A673 (cell line): ENCODE results near the gene CAPN10.

Experiments
- EZH2 ChIP-seq: fragments of 200-600 bp; sonication (generic); IDR thresholded peaks from 2 replicates; pipeline ENCODE4 v1.6.1; 2017; ENCODE audit warnings: borderline replicate concordance, low read depth, mild to moderate bottlenecking, mixed read lengths, antibody characterized with exemption, low read length; ENCODE audit not compliant: poor library complexity, severe bottlenecking
- TF ChIP-seq, protein P1 (sequence below): fragments of 300-800, 200-600 bp; sonication (generic); conservative IDR thresholded peaks from 2 replicates; pipeline ENCODE4 v1.5.1; 2017; ENCODE audit warnings: low read depth, mild to moderate bottlenecking, antibody characterized with exemption, low read length, moderate library complexity, mixed read lengths

DNA sequence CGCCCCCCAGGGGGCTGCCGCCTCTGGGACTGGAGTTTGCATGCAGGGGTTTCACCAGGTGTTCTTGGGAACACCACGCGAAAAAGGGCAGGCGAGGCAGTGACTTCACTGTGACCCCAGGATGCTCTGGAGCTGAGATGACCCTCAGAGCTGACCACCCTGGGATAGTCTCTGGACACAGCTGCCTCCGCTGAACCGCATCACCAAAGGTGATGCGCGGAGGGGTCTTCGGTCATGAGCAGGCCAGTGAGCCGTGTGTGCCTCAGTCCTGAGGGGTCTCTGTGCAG lies 56.2 kb downstream of the CAPN10 start:
- TF ChIP-seq, protein P1, sequence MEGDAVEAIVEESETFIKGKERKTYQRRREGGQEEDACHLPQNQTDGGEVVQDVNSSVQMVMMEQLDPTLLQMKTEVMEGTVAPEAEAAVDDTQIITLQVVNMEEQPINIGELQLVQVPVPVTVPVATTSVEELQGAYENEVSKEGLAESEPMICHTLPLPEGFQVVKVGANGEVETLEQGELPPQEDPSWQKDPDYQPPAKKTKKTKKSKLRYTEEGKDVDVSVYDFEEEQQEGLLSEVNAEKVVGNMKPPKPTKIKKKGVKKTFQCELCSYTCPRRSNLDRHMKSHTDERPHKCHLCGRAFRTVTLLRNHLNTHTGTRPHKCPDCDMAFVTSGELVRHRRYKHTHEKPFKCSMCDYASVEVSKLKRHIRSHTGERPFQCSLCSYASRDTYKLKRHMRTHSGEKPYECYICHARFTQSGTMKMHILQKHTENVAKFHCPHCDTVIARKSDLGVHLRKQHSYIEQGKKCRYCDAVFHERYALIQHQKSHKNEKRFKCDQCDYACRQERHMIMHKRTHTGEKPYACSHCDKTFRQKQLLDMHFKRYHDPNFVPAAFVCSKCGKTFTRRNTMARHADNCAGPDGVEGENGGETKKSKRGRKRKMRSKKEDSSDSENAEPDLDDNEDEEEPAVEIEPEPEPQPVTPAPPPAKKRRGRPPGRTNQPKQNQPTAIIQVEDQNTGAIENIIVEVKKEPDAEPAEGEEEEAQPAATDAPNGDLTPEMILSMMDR, result no peak
- TF ChIP-seq EZH2, result no peak
